Dermis microvascular lymphatic vessel endothelial cell (primary cell): ENCODE data around the gene SEMA6B. TPM values are rescaled to one million over a fixed set of nuclear protein-coding genes. Genes with fewer than 3 reads are reported as not detected.
A peak's percentile ranks its signal among the peaks of the same experiment; 100 is the strongest.
"Not testable (repeated sequence)": the region's sequence is repeated elsewhere in the genome, so short reads cannot be mapped to it uniquely, and the experiment has no call there.

Source experiments
- DNase-seq, 2 donors: peaks; one replicate each; pipeline versions ENCODE4 v3.0.0 to v3.0.0-alpha.2; 2010; ENCODE audit warnings: low read depth in 2 of 2
- total RNA-seq: library from RNA; depleted of rRNA; stranded (reverse); fragments of >200 nt; gene quantifications from 2 replicates; pipeline ENCODE4 v1.2.1, GENCODE V29; 2014

The SEMA6B gene
- total RNA-seq, 1 donor from 2014 or later, result 47.2 TPM

- peak; percentile 31 to 48 for DNase-seq
Measured at GRCh38 chr19:4547303-4548237, 11.9 kb downstream of the SEMA6B start.

- DNase-seq, result no peak
Measured at GRCh38 chr19:4543842-4544647, 15.4 kb downstream of the SEMA6B start.

GRCh38 chr19:4542896-4543841 lies 16.3 kb downstream of the SEMA6B start:
- DNase-seq, result no peak

GRCh38 chr19:4541806-4542145 lies 17.7 kb downstream of the SEMA6B start:
- not testable (repeated sequence) for DNase-seq

- DNase-seq, result no peak
Measured at GRCh38 chr19:4541114-4541805, 18.2 kb downstream of the SEMA6B start.

GRCh38 chr19:4539693-4540581 lies 19.5 kb downstream of the SEMA6B start, which contains the start of gene LRG1:
TSS of gene LRG1 (minus strand) at chr19:4540036. CDS start at chr19:4540013, 23 bp downstream.
- DNase-seq, result peak; percentile 38 to 74

GRCh38 chr19:4539169-4539692 lies 20.3 kb downstream of the SEMA6B start:
- no peak for DNase-seq

- DNase-seq, result no peak
Measured at GRCh38 chr19:4538601-4538954, 20.9 kb downstream of the SEMA6B start.

- DNase-seq, result no peak
Measured at GRCh38 chr19:4537953-4538600, 21.4 kb downstream of the SEMA6B start.

- no peak for DNase-seq
Measured at GRCh38 chr19:4536798-4537197, 22.7 kb downstream of the SEMA6B start.

- DNase-seq, result peak; percentile 73 to 74
Measured at GRCh38 chr19:4534836-4535658, 24.4 kb downstream of the SEMA6B start, which contains the start of gene PLIN5. TSS of gene PLIN5 (minus strand) at chr19:4535224. CDS start at chr19:4534074, 1,150 bp downstream.

- DNase-seq, result no peak
Measured at GRCh38 chr19:4533835-4534424, 25.6 kb downstream of the SEMA6B start.

- DNase-seq, result no peak
Measured at GRCh38 chr19:4533334-4533733, 26.1 kb downstream of the SEMA6B start.

- no peak for DNase-seq
Measured at GRCh38 chr19:4531562-4532165, 27.8 kb downstream of the SEMA6B start.

- DNase-seq, result no peak
Measured at GRCh38 chr19:4529924-4530522, 29.5 kb downstream of the SEMA6B start.

GRCh38 chr19:4528843-4529242 lies 30.6 kb downstream of the SEMA6B start:
- no peak for DNase-seq

- DNase-seq, result not testable (repeated sequence)
Measured at GRCh38 chr19:4527377-4527776, 32.1 kb downstream of the SEMA6B start.
